Stimulated activated CD8-positive, alpha-beta memory T cell treated with anti-CD3 and anti-CD28 coated beads, Interleukin-7, amount 100 ng/mL, for 1 hour (primary cell): ENCODE measurements around the gene ADAM12.

Source experiments
- DNase-seq, 2 donors: peaks; one replicate each; pipeline ENCODE4 v3.0.0-alpha.2; 2020; ENCODE audit warnings: low read depth in 2 of 2

Gene ADAM12, protein sequence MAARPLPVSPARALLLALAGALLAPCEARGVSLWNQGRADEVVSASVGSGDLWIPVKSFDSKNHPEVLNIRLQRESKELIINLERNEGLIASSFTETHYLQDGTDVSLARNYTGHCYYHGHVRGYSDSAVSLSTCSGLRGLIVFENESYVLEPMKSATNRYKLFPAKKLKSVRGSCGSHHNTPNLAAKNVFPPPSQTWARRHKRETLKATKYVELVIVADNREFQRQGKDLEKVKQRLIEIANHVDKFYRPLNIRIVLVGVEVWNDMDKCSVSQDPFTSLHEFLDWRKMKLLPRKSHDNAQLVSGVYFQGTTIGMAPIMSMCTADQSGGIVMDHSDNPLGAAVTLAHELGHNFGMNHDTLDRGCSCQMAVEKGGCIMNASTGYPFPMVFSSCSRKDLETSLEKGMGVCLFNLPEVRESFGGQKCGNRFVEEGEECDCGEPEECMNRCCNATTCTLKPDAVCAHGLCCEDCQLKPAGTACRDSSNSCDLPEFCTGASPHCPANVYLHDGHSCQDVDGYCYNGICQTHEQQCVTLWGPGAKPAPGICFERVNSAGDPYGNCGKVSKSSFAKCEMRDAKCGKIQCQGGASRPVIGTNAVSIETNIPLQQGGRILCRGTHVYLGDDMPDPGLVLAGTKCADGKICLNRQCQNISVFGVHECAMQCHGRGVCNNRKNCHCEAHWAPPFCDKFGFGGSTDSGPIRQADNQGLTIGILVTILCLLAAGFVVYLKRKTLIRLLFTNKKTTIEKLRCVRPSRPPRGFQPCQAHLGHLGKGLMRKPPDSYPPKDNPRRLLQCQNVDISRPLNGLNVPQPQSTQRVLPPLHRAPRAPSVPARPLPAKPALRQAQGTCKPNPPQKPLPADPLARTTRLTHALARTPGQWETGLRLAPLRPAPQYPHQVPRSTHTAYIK

DNA sequence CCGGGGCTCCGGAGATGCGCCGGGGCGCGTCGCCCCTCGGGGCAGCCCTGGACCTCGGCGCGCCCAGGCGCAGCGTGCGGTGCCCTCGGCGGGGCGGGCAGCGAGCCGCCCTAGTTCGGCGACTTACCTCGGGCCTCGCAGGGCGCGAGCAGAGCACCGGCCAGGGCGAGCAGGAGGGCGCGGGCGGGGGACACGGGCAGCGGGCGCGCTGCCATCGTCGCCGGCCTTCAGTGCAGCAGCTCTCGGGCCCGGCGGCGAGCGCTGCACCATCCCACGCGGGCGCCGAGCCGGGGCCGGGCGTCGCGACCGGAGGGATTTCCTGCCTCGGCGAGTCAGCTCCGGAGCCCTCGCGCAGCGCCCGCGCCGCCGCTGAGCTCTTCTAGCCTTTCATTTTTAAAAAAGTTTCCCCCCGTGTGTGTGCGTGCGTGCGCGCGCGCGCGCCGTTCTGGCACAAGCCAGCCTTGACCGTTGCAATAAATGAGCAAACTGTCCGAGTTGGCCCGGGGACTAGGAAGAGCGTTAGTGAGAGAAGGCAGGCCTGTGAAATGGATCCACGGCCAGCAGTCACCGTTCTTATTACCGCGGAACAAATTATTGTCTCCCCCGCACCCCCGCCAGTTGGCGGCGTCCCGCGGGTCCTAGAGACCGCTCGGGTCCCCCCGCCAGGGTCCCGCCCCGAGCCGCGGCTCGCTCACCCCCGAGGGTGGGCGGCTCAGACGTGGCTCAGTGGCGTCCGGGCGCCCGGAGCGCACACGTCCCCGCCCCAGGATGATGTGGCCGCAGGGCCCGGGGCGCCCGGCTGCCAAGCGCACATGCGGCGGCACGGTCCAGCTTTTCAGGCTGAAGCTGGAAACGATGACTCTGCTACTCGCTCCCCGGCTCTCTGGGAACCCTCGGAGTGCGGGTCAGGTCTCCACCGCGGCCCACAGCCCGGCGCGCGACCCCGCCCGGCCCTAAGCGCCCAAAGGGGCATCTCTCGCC lies at the start of gene ADAM12:
TSS of gene ADAM12 (minus strand) at position 547 of the 981 bp plus-strand sequence. CDS start at position 215, 332 bp downstream.
- DNase-seq, result no peak

DNA sequence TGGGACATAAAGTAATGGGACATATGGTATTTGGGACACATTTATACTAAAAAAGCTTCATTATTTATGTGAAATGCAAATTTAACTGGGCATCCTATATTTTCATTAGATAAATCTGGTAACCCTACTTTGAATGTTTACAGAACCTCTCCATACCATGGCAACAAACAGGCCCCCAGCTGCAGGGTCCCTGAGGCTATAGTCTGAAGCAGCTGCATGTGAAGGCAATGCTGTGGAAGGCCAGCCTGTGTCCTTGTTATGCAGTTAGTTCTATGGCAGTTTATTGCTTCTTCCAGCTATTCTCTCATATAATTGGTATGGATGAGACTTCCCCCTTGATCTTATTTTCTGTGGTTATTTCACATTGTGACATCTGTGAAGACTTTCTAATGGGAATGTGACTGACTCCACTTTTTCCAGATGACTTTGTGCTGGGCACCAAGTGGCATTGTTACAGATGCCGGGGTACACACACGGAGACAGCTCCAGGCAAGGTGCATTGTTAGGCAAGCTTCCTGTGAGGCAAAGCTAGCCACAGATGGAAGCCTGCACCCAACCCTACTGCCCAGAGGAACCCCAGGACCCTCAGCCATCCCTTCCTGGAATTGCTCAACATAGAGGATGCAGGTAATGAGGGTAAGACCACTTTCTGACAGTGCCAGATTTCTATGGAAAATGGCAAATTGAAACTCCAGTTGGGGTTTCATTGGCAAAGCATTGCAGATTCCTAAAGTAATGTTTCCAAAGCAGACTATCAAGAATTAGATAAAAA lies 49.5 kb upstream of the ADAM12 start:
- DNase-seq, result no peak

DNA sequence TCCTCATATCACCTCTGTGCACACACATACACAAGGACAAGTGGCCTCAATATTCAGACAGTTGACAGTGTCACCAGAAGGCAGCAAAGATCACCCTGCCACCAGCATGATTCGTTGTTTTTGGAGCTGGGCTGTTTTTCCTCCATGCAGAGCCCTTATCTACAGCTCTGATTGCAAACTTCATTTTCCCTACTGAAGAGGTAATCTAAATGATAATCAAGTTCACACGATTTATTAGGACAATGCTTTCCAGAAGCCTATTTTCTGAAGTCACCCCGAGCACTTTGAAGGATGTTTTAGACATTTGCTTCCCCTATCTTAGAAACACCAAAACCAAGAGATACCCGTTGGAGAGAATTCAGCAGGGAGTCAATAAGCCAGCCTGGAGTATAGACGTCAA lies 46.0 kb upstream of the ADAM12 start:
- no peak for DNase-seq

DNA sequence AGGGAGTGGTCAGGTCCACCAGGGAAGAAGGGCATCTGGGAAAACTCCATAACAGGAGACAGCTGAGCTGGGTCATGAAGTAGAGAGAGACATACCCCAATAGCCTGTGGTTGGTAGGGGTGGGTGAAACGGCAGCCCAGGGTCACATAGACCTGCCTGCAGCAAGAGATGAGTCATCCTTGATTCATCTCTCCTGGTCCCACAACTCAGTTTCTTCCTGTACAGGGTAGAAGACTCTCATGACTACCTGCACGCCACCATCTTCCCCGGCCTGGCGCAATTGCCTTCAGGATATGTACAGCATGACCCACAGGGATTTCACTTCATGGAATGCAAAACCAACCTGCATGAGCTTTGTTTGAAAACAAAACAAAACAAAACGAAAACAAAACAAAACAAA lies 45.1 kb upstream of the ADAM12 start:
- no peak for DNase-seq

DNA sequence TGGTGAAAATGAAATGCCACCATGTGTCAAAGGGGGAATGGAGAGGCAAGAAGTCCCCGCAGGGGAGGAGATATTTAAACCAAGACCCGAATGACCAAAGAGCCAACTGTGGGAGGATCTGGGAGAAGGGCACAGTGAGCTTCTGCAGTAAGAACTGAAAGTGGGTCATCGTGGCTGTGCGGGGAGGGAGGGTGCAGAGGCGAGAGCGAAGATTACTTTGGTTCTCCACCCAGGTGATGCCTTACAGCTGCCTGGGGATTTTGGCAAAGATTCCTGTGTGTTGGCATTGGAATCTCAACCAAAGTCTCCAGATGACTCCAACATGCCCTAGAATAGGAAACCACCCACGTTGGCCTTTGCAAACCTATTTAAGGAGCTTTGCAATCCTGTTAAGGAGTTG lies 44.2 kb upstream of the ADAM12 start:
- no peak for DNase-seq

DNA sequence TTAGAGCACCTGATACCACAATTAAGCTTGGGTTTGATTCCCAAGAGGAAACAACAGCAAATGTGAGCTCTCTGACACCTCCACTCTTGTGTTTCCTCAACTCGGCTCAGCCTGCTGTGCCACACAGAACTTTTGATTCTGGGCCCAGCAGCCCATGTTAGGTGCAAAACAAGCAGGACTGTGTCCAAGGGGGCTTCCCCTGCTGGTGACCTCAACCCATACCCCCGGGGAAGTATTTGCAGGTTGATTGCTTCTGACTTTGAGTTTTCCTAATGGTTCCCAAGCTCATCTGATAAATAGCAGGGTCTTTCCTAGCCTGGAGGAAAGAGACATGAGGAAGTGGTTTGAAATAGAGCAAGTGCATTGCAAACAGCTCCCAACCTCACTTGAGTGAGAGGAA lies 43.5 kb upstream of the ADAM12 start:
- no peak for DNase-seq

DNA sequence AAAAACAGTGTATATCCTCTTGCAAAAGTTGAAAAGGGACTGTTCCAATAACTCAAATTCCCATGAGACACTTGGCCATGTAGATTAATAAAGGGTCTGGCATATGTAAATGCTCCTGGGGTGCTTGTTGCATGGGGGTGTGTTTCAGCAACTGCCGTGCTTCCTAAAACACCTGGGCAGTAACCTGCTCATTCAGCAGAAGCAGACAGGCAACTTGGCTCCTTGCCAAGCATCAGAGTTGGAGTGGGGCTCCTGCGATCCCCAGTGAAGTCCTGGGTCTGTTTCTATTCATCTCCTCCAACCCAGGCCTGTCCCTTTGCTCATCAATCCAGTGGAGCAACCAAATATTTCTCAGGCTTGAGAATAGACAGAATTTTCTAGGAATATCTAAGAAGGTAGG lies 42.2 kb upstream of the ADAM12 start:
- DNase-seq, result no peak

DNA sequence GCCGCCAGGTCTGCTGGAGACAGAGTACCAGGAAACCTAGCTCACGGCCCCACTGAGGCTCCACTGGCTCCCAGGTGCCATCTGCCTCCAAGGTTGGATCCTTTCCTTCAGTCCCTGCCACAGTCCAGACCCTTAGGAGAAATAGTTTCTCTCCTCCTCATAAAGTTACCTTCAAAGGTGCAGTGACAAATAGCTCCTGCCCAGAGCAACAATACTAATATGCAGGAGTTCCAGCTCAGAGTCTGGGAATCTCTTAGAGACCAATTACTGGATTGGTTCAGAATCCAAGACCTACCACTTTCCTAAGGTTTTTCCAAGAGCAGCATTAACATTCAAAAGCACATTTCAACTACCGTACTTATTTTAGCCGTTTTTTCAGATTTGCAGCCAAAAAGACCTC lies 41.0 kb upstream of the ADAM12 start:
- no peak for DNase-seq

DNA sequence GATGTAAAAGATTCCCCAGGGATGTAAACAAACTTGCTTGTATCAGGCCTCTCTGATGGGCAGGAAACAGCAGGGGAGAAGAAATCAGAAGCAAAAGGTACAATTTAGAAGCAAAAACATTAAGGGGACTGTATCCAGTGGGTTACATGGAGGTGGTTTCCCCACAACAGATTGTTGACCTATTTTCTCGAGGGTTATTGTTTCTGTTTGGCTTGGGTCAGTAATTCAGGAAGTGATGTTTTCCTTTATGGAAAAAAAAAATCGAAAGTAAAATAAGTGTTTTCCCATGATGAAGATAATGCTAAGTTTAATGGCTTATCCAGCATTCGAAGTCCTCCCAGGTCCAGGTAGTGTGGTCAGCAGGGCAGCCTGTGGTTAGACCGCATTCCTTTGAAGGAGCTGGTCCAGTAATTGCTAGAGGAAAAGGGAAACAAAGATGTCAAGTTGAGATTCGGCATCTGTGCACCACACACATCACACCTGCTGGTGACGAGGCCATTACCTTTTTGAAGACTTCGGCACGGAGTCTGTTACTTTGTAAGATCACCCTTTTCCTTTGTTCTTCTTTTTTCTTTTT lies 37.3 kb upstream of the ADAM12 start:
- no peak for DNase-seq

DNA sequence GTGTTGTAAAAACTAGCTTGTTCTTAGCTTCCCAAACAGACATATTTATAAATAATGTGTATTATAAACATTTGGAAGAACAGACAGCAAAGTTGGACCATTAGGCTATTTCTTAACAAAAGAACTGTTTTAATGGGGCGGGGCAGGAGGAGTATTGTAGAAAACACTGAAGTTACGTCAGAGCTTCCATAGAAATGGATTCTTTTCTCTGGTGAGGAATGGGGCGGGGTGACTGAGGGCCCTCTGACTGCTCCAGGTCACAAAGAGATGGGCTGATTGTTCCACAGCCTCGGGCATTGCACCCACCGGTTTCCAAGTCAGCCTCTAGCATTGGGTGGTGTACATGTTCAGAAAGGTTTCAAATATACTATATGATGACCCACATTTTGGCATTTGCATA lies 36.8 kb upstream of the ADAM12 start:
- DNase-seq, result no peak

DNA sequence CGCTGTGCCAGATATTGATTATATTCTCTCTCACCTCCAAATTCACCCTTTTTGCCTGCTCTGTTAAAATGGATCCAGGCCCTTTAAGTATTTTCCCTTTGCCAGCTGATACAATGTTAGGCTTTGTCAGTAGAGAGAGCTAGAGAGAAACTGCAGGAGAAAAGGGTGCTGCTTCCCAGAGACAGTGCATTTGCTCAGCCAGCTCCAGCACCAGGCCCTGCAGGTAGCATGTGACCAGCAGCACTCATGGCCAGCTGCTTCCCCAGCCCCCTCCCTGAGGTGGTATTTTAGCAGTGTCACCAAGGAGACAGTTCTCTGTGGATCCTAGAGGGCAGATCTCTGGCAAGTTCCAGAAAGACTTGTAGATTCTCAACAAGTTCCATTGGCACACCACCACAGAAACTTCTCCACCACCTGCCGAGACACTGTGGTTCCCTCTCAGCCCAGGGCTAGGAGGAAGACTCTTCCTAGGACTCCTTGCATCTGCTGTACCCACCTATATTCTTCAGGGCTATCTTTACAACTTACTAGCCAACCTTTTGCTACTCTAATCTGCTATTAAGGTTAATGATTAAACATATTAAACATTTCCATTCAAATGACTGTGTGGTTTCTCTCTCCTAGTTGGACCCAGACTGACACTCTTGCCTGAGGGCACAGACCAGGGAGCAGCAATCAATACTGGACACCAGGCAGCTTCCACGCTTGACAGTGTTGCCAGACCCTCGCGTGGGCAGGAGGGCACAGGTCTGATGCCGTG lies 35.6 kb upstream of the ADAM12 start:
- no peak for DNase-seq

DNA sequence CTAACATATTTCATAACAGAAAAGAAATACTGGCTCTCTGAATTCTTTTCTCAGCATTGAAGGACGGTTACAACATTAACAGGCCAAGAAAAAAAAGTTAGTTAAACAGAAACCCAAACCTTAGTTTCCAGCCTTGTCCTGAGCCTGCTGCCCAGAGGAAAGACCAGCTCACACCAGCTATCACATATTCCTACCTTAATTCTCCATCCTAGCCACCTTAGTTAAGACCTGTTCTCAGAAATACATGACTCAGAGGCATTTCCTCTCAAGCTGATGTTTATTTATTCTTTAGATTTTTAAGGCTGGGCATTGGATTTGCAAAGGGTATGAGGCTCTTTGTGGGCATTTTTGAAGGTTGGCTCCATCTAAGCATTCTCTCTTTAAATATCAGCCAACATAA lies 34.3 kb upstream of the ADAM12 start:
- DNase-seq, result no peak

DNA sequence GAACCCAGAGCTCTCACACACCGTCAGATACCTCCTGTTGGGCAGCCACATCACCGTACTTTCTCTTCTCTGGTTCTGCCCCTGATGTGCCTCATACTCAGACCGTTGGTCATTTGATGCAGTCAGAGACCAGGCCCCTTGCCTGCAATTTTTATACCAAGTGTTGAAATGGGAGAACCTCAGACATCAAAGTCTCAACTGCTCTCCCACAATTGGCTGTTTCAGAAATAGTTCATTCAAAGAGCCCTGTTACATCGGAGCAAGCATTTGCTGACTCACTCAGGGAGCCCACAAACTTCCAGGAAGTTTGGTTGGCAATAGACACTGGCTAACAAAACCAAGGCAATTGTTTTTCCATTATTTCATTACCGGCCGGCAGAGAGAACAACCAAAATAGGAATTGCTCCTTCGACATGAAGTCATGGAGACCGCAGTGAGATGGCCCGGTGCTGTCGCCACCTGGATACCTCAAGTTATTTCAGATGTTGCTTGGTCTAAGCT lies 33.5 kb upstream of the ADAM12 start:
- DNase-seq, result no peak

DNA sequence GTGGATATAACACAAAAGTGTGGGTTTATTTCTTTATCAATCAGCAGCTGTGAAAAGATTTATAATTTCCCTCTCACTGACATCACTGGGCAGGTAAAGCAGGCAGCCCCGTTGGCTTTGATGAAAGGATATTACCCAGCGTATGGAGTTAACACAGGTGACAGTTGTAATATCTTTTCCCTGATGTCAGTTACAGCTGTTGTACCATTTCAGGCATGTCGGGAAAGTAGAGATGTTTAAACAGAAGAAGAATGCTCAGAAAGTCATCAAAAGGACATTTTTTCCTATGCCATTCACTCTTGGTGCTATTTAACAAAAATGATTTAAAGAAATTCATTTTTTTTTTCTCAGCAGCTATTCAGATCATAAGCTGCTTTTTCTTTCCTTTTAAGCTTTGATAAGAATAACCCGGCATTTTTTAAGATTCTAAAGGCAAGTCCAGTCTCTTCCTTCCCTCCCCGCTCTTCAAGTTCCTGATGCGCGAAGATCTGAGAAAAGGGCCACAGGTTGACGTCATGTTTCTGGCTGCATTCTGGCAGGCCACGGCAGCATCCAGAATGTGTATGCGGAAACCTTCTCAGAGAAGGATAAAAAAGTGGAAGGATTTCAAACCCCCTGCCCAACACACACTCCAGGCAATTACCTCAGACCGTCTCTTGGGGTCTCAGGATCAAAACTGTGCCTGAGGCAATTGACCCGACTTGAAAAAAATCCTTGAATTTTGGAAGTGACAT lies 32.5 kb upstream of the ADAM12 start:
- no peak for DNase-seq

DNA sequence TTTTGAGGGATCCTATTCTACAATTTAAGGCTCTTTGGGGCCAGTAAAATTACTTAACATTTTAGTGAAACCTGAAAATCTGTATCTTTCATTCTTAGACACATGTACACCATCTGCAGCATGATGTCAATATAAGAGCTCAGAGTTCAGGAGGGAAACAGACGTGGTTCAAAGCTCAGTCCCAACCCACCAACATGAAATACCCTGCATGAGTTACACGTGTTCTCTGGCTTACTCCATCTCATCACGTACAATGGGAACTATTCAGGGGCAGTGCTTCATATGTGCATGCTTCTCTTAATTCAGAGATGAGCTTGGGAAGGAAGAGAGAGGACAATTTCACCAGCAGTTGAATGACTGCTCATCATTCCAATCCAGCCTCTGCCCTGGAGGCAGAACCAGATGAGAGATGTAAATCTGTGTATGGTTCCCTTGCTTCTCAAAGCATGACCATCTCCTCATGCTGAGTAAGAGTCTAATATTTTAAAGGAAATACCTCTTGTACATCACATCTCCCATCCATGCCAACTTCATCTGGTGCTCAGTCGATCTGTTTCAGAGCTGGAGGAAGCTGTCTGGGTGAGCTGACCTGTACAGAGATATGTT lies 29.0 kb upstream of the ADAM12 start:
- no peak for DNase-seq

DNA sequence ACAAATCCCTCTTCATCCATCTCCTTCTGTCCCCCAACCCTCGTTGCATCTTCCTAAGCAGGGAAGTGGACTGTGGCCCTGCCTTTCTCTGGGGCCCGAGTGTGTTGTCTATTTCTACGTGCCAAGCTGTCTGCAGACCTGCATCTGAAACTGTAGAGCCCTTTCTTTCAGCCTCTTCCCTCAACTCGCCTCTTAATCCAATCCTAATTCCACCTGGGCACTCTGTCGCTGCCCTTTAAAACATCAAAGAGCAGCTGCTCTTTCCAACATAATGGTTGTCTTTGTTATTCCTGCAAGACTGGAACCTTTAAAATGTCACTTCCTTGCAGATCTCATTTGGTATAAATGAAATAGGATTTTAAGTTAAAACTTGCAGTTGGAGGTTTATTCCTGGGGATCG lies 21.5 kb upstream of the ADAM12 start:
- no peak for DNase-seq

DNA sequence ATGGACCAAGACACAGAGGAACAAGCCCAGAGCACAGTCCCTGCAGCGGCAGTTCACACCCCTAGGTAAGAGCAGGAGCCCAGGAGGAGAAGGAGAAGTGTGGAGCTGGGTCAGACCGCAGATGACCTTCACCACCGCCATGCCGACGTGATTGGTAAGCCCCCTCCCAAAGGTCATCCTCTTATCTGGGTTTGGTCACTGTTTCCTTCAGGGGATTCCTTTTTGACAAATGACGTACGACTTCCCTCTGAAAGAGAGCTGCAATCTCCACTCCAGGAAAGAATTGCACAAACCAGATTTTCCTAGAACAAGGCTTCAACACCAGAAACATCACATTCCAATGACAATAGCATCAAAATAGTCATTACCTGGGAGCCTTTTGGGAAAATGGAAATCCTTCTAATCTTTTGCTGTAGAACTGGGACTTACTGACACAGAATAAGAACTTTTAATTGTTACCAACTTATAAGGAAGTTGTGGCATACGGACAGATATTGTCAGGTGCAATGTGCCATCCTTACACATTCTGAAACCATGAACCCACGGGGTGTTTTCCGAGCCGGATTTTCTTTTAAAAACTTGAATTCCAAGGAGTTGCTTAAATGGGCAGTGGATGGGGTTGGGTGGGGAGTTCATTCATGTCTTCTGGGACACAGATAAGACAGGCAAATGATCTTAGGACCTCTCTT lies 20.8 kb upstream of the ADAM12 start:
- no peak for DNase-seq

DNA sequence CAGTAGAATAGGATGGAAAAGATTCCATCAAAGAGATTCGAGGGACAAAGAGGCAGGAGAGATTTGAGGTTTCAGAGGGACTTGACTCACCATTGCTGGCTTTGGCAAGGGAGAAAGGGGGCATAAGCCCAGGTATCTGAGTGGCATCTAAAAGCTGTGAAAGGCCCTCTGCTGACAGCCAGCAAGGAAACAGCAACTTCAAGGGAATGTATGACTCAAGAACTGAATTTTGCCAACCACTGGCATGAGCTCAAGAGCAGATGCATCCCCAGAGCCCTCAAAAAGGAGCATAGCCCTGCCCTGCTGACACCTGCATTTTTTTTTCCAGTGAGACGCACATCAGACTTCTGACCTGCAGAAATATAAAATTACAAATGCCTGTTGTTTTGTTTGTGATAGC lies 19.6 kb upstream of the ADAM12 start:
- DNase-seq, result no peak
